Urinary bladder (tissue), 4 donors: Measurements from ENCODE around the gene CEP55. TPM values are rescaled to one million over a fixed set of nuclear protein-coding genes. Genes with fewer than 3 reads are reported as not detected.

Source experiments
- DNase-seq: peaks from one replicate; pipeline ENCODE4 v3.0.0-alpha.2; 2015; ENCODE audit errors: extremely low spot score
- H3K27ac ChIP-seq: one replicate; pipeline ENCODE4 v1.5.1; 2013; ENCODE audit warnings: low read depth, mild to moderate bottlenecking, moderate library complexity
- H3K36me3 ChIP-seq: one replicate; pipeline ENCODE4 v1.6.1; 2013; ENCODE audit warnings: mild to moderate bottlenecking, moderate library complexity; ENCODE audit not compliant: insufficient read depth
- H3K4me1 ChIP-seq: one replicate; pipeline ENCODE4 v1.6.1; 2013; ENCODE audit warnings: mild to moderate bottlenecking, moderate library complexity; ENCODE audit not compliant: insufficient read depth
- H3K4me3 ChIP-seq: one replicate; pipeline ENCODE4 v1.5.1; 2013; ENCODE audit warnings: low read depth, low read length
- WGBS: extraction: QIAGEN DNeasy Blood & Tissue Kit; methylation state at CpG from one replicate; pipeline ENCODE4 v1.1.7; 2013; 5-methylcytosine and 5-hydroxymethylcytosine counted together
- polyA plus RNA-seq: library from polyadenylated mRNA; stranded (reverse); fragments of 200-250 nt; gene quantifications from one replicate; pipeline ENCODE4 v1.2.3, GENCODE V29; 2013
- small RNA-seq: library from RNA; depleted of rRNA; stranded (forward); fragments of <200 nt; gene quantifications from one replicate; pipeline ENCODE3, GENCODE V24; 2014
- total RNA-seq: library from RNA; depleted of rRNA; stranded (reverse); fragments of >200 nt; gene quantifications from one replicate; pipeline ENCODE4 v1.2.3, GENCODE V29; 2014
- donor health status: healthy with polysubstance abuse.
- donor health status: healthy.

Gene CEP55
- total and polyA plus RNA-seq, 2 donors: 0.48 to 23.6 TPM

DNA sequence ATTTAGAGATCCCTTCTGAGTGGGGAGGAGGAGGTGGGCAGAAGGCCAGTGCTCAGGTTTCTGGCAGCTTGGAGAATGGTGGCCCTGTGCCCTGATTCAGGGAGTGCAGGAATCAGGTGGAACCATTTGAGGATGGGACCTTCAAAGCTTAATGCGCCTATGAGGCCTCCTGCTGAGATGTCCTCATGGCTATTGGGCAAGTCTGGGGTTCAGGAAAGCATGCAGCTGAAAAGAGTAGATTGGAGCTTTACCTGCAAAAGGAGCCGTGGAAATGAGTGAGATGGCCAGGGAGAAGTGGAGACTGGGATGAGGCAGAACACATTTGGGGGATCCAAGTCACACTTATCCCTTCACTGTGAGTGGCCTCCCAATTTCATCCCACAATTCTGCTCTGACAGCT lies 76.2 kb downstream of the CEP55 start:
- no peak for DNase-seq
- WGBS: 97% methylated on average over 2 of the region's 2 CpGs
- no peaks in the 10 kb centered on the region for H3K36me3 ChIP-seq
- H3K27ac ChIP-seq: no peak overlapping the region
- no peak overlapping the region for H3K4me3 ChIP-seq
- no peaks in the 10 kb centered on the region for H3K4me1 ChIP-seq

DNA sequence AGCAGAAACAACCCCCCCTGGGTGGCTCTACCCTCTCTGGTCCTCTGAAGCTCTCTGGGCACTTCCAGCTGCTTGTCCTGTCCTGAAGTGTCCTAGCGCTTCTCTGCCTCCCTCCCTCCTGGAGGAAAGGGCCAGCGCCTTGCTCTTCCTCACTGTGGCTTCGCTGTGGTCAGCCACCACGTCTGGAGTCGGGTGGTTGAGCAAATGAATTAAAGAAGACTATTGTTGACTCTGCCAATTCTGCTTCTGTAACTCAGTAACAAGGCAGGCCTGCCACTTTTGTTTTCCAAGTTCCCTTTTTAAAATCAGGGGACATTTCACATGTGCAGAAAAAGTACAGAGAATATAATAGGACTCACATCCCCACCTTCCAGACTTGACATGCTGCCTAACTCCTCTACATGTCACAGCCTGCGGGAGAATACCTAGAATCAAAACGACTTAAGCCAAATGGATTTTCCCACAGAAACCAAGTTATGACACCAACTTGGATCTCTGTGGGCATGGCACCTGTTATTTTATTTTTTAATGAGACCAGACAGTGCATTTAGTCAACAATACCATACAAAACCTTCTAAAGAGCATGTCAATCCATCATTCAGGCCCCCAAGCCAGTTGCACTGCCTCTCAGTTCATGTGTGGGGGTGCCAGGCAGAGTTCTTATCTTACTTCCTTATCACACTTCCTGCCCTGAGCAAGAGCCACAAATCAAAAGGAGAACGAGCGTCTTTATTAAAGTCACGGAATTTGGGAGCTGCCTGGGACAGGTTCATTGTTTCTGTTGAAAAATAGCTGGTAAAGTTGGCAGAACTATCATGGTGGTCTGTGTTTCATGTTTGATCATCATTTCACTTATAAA lies 76.9 kb downstream of the CEP55 start:
- no peak for DNase-seq
- H3K36me3 ChIP-seq: no peaks in the 10 kb centered on the region
- no peak overlapping the region for H3K4me3 ChIP-seq
- no peak overlapping the region for H3K27ac ChIP-seq
- WGBS: 41% methylated on average over 10 of the region's 10 CpGs
- H3K4me1 ChIP-seq: no peaks in the 10 kb centered on the region

GRCh38 chr10:93573924-93574323 lies 77.5 kb downstream of the CEP55 start:
- DNase-seq: no peak
- Histone ChIP-seq H3K4me3 (no peak overlapping the region), H3K36me3 (no peaks in the 10 kb centered on the region), H3K27ac (no peak overlapping the region), H3K4me1 (no peaks in the 10 kb centered on the region)
- WGBS: 68% methylated on average over 3 of the region's 3 CpGs

GRCh38 chr10:93576888-93577287 lies 80.5 kb downstream of the CEP55 start:
- 53% methylated on average over 3 of the region's 3 CpGs for WGBS
- DNase-seq: no peak
- no peak overlapping the region for H3K4me3 ChIP-seq
- no peaks in the 10 kb centered on the region for H3K4me1 ChIP-seq
- no peaks in the 10 kb centered on the region for H3K36me3 ChIP-seq
- H3K27ac ChIP-seq: no peak overlapping the region

DNA sequence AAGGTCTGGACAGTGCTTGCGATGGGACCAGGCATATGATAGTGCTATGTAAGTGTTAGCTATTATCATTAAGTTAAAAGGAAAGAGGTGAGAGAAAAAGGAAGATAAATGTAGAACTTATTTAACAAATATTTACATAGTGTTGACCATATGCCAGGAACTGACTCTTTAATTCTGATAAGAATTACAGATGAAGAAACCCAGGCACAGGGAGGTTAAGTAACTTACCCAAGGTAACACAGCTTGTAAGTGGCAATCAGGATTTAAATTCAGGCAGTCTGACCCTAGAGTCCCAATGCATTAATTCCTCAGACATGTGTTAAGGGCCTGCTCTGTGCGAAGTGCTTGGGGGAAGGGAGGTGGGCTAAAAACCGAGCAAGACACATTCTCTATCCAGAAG lies 81.2 kb downstream of the CEP55 start:
- WGBS: 77% methylated on average over 3 of the region's 3 CpGs
- Histone ChIP-seq H3K27ac (no peak overlapping the region), H3K4me3 (no peak overlapping the region), H3K36me3 (no peaks in the 10 kb centered on the region), H3K4me1 (no peaks in the 10 kb centered on the region)
- no peak for DNase-seq

Small RNA genes within 50 kb of the gene (small RNA-seq; reads per million reads assigned to genes)
- not detected for gene RNA5SP323

Other genes with a start within 250 kb of the CEP55 start
- 99.1 TPM for gene MYOF, start 14.3 kb upstream of the CEP55 start, total RNA-seq
- gene MYOF, start 14.3 kb upstream of the CEP55 start, polyA plus RNA-seq: 61.3 TPM
- gene FFAR4, start 70.1 kb downstream of the CEP55 start, total RNA-seq: 0.16 TPM
- 0.25 TPM for gene FFAR4, start 70.1 kb downstream of the CEP55 start, polyA plus RNA-seq
- gene RBP4, start 104.6 kb downstream of the CEP55 start, total RNA-seq: 1.9 TPM
- gene RBP4, start 104.6 kb downstream of the CEP55 start, polyA plus RNA-seq: 40.6 TPM
- not detected for gene PDE6C, start 115.9 kb downstream of the CEP55 start, total RNA-seq
- 0.06 TPM for gene PDE6C, start 115.9 kb downstream of the CEP55 start, polyA plus RNA-seq
- gene FRA10AC1, start 206.0 kb downstream of the CEP55 start, total RNA-seq: 65.6 TPM
- gene FRA10AC1, start 206.0 kb downstream of the CEP55 start, polyA plus RNA-seq: 9.1 TPM